ENCODE data around the gene COL5A3.

The COL5A3 gene

DNA sequence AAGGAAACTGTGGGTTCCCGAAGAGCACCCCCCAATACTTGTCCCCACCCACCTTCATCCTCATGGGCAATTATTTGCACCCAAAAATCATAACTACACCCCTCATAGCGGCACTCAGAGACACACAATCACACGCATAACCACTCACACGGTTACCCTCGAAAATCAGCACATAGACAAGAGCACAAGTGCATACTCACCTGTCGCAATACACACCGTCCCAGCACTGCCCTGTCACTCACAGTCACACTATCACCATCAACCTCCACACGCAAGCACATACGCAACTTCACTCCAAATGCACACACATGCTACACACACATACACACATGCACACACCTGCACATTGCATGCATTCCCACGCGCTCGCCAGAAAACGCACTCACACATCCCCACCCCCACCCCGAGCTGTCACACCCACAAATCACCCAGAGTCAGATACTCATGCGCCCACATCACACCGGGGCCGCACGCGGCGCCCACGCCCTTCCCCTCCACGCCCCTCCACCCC, 535 bp downstream of the COL5A3 start:
- H2AFZ ChIP-seq (ENCODE audit: low read length): no peak overlapping the region
- no peak overlapping the region for H3K9ac ChIP-seq (ENCODE audit: low read length)
- no peak overlapping the region for H3K4me3 ChIP-seq (ENCODE audit: low read depth, low read length, poor library complexity, severe bottlenecking)
- H3K27ac ChIP-seq (ENCODE audit: low read depth, low read length, poor library complexity, severe bottlenecking): no peak overlapping the region
- H3K79me2 ChIP-seq (ENCODE audit: insufficient read depth, low read length): no peaks in the 10 kb centered on the region
- no peaks in the 10 kb centered on the region for H4K20me1 ChIP-seq (ENCODE audit: insufficient read depth, low read length)
- H3K27me3 ChIP-seq (ENCODE audit: insufficient read depth, low read length): no peaks in the 10 kb centered on the region; the same call in 1 of the 2 replicates
- TF ChIP-seq CTCF (IDR thresholded peaks at IDR 0.05; ENCODE audit: low read length) (no peak), EZH2 (IDR thresholded peaks at IDR 0.05; ENCODE audit: borderline replicate concordance, low read length) (no peak)
- H3K4me1 ChIP-seq (ENCODE audit: insufficient read depth, low read length, severe bottlenecking): no peaks in the 10 kb centered on the region
- no peaks in the 10 kb centered on the region for H3K9me2 ChIP-seq (ENCODE audit: low read depth, low read length)
- H3K4me2 ChIP-seq (ENCODE audit: low read length): no peak overlapping the region
- H3K9me3 ChIP-seq (ENCODE audit: low read length): no peaks in the 10 kb centered on the region
- H3K36me3 ChIP-seq (ENCODE audit: insufficient read depth, low read length): no peaks in the 10 kb centered on the region
- no peaks in the 10 kb centered on the region for H3F3A ChIP-seq (ENCODE audit: insufficient read depth, low read length)

DNA sequence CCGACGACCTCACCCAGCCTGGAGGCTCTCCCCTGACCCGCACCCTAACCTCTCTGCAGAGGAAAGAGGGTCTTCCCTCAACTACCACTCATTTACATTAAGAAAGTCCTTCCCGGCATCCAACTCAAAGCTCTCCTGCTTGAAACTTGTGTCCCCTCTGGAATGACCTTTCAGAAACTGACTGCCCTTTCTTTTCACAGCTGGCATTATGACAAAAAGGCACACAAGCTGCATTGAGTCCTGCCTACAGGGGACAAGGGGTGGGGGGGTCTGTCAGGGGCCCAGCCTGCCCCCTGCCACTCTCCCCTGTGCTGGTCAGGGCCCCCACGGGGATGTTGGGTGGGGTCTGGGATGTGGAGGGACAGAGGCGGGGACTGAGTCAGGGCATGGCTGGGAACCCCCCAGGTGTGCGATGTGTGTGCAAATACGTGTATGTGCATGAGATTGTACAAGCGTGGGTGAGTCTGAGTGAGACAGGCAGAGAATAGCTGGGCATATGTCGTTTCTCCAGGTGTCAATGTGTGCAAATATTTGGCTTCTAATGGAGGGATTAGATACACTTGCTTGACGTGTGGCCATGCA, 2.0 kb downstream of the COL5A3 start:
- Histone ChIP-seq H3K4me2 (ENCODE audit: low read length) (no peak overlapping the region), H3K4me1 (ENCODE audit: insufficient read depth, low read length, severe bottlenecking) (no peaks in the 10 kb centered on the region), H2AFZ (ENCODE audit: low read length) (no peak overlapping the region), H3K27me3 (ENCODE audit: insufficient read depth, low read length) (no peaks in the 10 kb centered on the region; the same call in 1 of the 2 replicates), H3K36me3 (ENCODE audit: insufficient read depth, low read length) (no peaks in the 10 kb centered on the region), H3F3A (ENCODE audit: insufficient read depth, low read length) (no peaks in the 10 kb centered on the region), H3K27ac (ENCODE audit: low read depth, low read length, poor library complexity, severe bottlenecking) (no peak overlapping the region), H3K9me2 (ENCODE audit: low read depth, low read length) (no peaks in the 10 kb centered on the region), H4K20me1 (ENCODE audit: insufficient read depth, low read length) (no peaks in the 10 kb centered on the region), H3K79me2 (ENCODE audit: insufficient read depth, low read length) (no peaks in the 10 kb centered on the region), H3K9ac (ENCODE audit: low read length) (no peak overlapping the region), H3K4me3 (ENCODE audit: low read depth, low read length, poor library complexity, severe bottlenecking) (no peak overlapping the region), H3K9me3 (ENCODE audit: low read length) (no peaks in the 10 kb centered on the region)
- TF ChIP-seq CTCF (IDR thresholded peaks at IDR 0.05; ENCODE audit: low read length) (no peak), EZH2 (IDR thresholded peaks at IDR 0.05; ENCODE audit: borderline replicate concordance, low read length) (no peak)

- H4K20me1 ChIP-seq (ENCODE audit: insufficient read depth, low read length): no peaks in the 10 kb centered on the region
- H3K9me2 ChIP-seq (ENCODE audit: low read depth, low read length): no peaks in the 10 kb centered on the region
- no peak overlapping the region for H3K4me3 ChIP-seq (ENCODE audit: low read depth, low read length, poor library complexity, severe bottlenecking)
- TF ChIP-seq EZH2 (IDR thresholded peaks at IDR 0.05; ENCODE audit: borderline replicate concordance, low read length) (no peak), CTCF (IDR thresholded peaks at IDR 0.05; ENCODE audit: low read length) (no peak)
- no peak overlapping the region for H2AFZ ChIP-seq (ENCODE audit: low read length)
- no peaks in the 10 kb centered on the region for H3K4me1 ChIP-seq (ENCODE audit: insufficient read depth, low read length, severe bottlenecking)
- no peaks in the 10 kb centered on the region for H3K9me3 ChIP-seq (ENCODE audit: low read length)
- no peak overlapping the region for H3K4me2 ChIP-seq (ENCODE audit: low read length)
- no peak overlapping the region for H3K9ac ChIP-seq (ENCODE audit: low read length)
- no peaks in the 10 kb centered on the region for H3K36me3 ChIP-seq (ENCODE audit: insufficient read depth, low read length)
- H3K79me2 ChIP-seq (ENCODE audit: insufficient read depth, low read length): no peaks in the 10 kb centered on the region
- H3K27ac ChIP-seq (ENCODE audit: low read depth, low read length, poor library complexity, severe bottlenecking): no peak overlapping the region
- no peaks in the 10 kb centered on the region; the same call in 1 of the 2 replicates for H3K27me3 ChIP-seq (ENCODE audit: insufficient read depth, low read length)
- H3F3A ChIP-seq (ENCODE audit: insufficient read depth, low read length): no peaks in the 10 kb centered on the region
Measured at GRCh38 chr19:10007371-10008183, 2.7 kb downstream of the COL5A3 start.
